T-helper 2 cell (primary cell): ENCODE data around the gene SOX15.

Experiments
- DNase-seq, 5 experiments: peaks; one replicate each; pipeline versions ENCODE4 v3.0.0 to v3.0.0-alpha.2; 2012 to 2022

The SOX15 gene

GRCh38 chr17:7576432-7576937 is 13.4 kb downstream of the SOX15 start:
- DNase-seq: no peak

- no peak for DNase-seq
These were observed 13.9 kb downstream of the SOX15 start for GRCh38 chr17:7575959-7576358.

GRCh38 chr17:7575481-7575883 is 14.4 kb downstream of the SOX15 start:
- DNase-seq: no peak

GRCh38 chr17:7574176-7574953 is 15.5 kb downstream of the SOX15 start:
- no peak for DNase-seq

- peak; percentile 84 to 97 (median 89) for DNase-seq
These were observed 16.4 kb downstream of the SOX15 start for GRCh38 chr17:7573324-7574080.

- DNase-seq: peak in 4 of 5 experiments; percentile 99 to 100 (median 100)
These were observed 17.1 kb downstream of the SOX15 start for GRCh38 chr17:7572588-7573323.

GRCh38 chr17:7572338-7572587 is 17.6 kb downstream of the SOX15 start:
- DNase-seq: peak in 1 of 5 experiments; percentile 99

GRCh38 chr17:7570351-7570750 is 19.5 kb downstream of the SOX15 start:
- DNase-seq: no peak

GRCh38 chr17:7569571-7569970 is 20.3 kb downstream of the SOX15 start:
- no peak for DNase-seq

- DNase-seq: no peak
These were observed 26.6 kb downstream of the SOX15 start for GRCh38 chr17:7563115-7563869.

GRCh38 chr17:7562208-7562605 is 27.7 kb downstream of the SOX15 start:
- DNase-seq: no peak

- peak; percentile 84 to 94 (median 89) for DNase-seq
These were observed 28.2 kb downstream of the SOX15 start, which contains the start of gene SENP3 for GRCh38 chr17:7561589-7562207. Gene SENP3, plus strand, starts transcription at chr17:7561919. Its CDS starts 1,158 bp downstream, at chr17:7563077.

- DNase-seq: peak; percentile 56 to 79 (median 76)
These were observed 28.8 kb downstream of the SOX15 start for GRCh38 chr17:7561028-7561575.

- peak in 3 of 5 experiments; percentile 43 to 62 (median 48) for DNase-seq
These were observed 29.5 kb downstream of the SOX15 start for GRCh38 chr17:7560172-7561027.

- DNase-seq: no peak
These were observed 30.3 kb downstream of the SOX15 start for GRCh38 chr17:7559320-7560171.

- no peak for DNase-seq
These were observed 31.2 kb downstream of the SOX15 start, which contains the start of gene TNFSF13 for GRCh38 chr17:7558544-7559319. Gene TNFSF13, plus strand, starts transcription at chr17:7558750. Its CDS starts 290 bp downstream, at chr17:7559040.

- no peak for DNase-seq
These were observed 31.9 kb downstream of the SOX15 start for GRCh38 chr17:7557775-7558543.
